Measurements from ENCODE around the gene NHLH2.

- no peak for TF ChIP-seq CTCF (IDR thresholded peaks at IDR 0.05 in 2 of 3, conservative IDR thresholded peaks at IDR 0.05 in 1 of 3; ENCODE audit: borderline replicate concordance in 1 of 3, insufficient read depth in 1 of 3, low read depth in 2 of 3, low read length in 2 of 3)
- no peak for TF ChIP-seq POLR2AphosphoS5 (IDR thresholded peaks at IDR 0.05; ENCODE audit: low read depth, low read length)
- no peak for TF ChIP-seq EZH2phosphoT487 (IDR thresholded peaks at IDR 0.05; ENCODE audit: borderline replicate concordance)
- no peak for TF ChIP-seq CEBPB (IDR thresholded peaks at IDR 0.05; ENCODE audit: low read depth)
- no peak for TF ChIP-seq RAD21 (IDR thresholded peaks at IDR 0.05; ENCODE audit: low read depth)
- no peak for TF ChIP-seq EZH2 (IDR thresholded peaks at IDR 0.05)
- no peak for TF ChIP-seq SIN3A (IDR thresholded peaks at IDR 0.05; ENCODE audit: low read depth)
- no peak for TF ChIP-seq ZNF274 (IDR thresholded peaks at IDR 0.05; ENCODE audit: low read depth, low read length)
- no peak for TF ChIP-seq POLR2A (IDR thresholded peaks at IDR 0.05; ENCODE audit: borderline replicate concordance, extremely low read depth, insufficient read depth, insufficient read length)
- no peak for TF ChIP-seq REST (IDR thresholded peaks at IDR 0.05; ENCODE audit: low read depth)
- no peak for TF ChIP-seq EGR1 (IDR thresholded peaks at IDR 0.05; ENCODE audit: low read depth)
- no peak for TF ChIP-seq MAX (IDR thresholded peaks at IDR 0.05)
Measured at GRCh38 chr1:115874497-115874896, 33.6 kb upstream of the NHLH2 start.

Data from HCT116 (cell line).